Measurements from ENCODE around the gene APOA1. TPM values are rescaled to one million over a fixed set of nuclear protein-coding genes. Genes with fewer than 3 reads are reported as not detected.

The APOA1 gene
- total RNA-seq, 2 donors from 2014 or later, result 91.8 to 120 TPM

- H3K4me3 ChIP-seq (ENCODE audit: low read length), result no peak overlapping the region
- Mint-ChIP-seq H3K27me3 (ENCODE audit: insufficient read depth) (peaks cover 2% of the 10 kb centered on the region), H3K9me3 (no peaks in the 10 kb centered on the region), H3K4me3 (no peak overlapping the region), H3K4me1 (peaks cover 8% of the 10 kb centered on the region), H3K27ac (no peak overlapping the region), H3K36me3 (ENCODE audit: low read depth) (no peaks in the 10 kb centered on the region)
- H3K4me1 ChIP-seq (ENCODE audit: control insufficient read depth, insufficient read depth, low read length), result peaks cover 13% of the 10 kb centered on the region
- H3K36me3 ChIP-seq (ENCODE audit: control insufficient read depth, insufficient read depth, low read length), result no peaks in the 10 kb centered on the region
- no peak overlapping the region for H3K9ac ChIP-seq (ENCODE audit: extremely low read depth, low read length, poor library complexity, severe bottlenecking)
- WGBS, 2 experiments (ENCODE audit: insufficient coverage in 1 of 2, insufficient read length in 1 of 2), result 94% methylated on average over 39 to 51 of the region's 51 CpGs
- H3K27me3 ChIP-seq (ENCODE audit: control insufficient read depth, insufficient read depth, low read length, poor library complexity, severe bottlenecking), result no peaks in the 10 kb centered on the region
- no peak for DNase-seq
- H3K27ac ChIP-seq (ENCODE audit: low read depth, low read length), result no peak overlapping the region
- no peak for TF ChIP-seq CTCF (conservative IDR thresholded peaks at IDR 0.05)
- H3K9me3 ChIP-seq (ENCODE audit: control insufficient read depth, low read length), result no peaks in the 10 kb centered on the region
Measured at GRCh38 chr11:116821050-116821918, 16.1 kb downstream of the APOA1 start.

- no peak for TF ChIP-seq CTCF (conservative IDR thresholded peaks at IDR 0.05)
- H3K4me1 ChIP-seq (ENCODE audit: control insufficient read depth, insufficient read depth, low read length), result peaks cover 16% of the 10 kb centered on the region
- H3K9ac ChIP-seq (ENCODE audit: extremely low read depth, low read length, poor library complexity, severe bottlenecking), result no peak overlapping the region
- H3K36me3 Mint-ChIP-seq (ENCODE audit: low read depth), result no peaks in the 10 kb centered on the region
- H3K4me3 Mint-ChIP-seq, result no peak overlapping the region
- H3K9me3 ChIP-seq (ENCODE audit: control insufficient read depth, low read length), result no peaks in the 10 kb centered on the region
- WGBS, 2 experiments (ENCODE audit: insufficient coverage in 1 of 2, insufficient read length in 1 of 2), result 91 to 94% methylated on average over 7 to 9 of the region's 9 CpGs
- no peak overlapping the region for H3K27ac Mint-ChIP-seq
- peak; percentile 40 for DNase-seq
- no peak overlapping the region for H3K27ac ChIP-seq (ENCODE audit: low read depth, low read length)
- no peaks in the 10 kb centered on the region for H3K9me3 Mint-ChIP-seq
- H3K4me3 ChIP-seq (ENCODE audit: low read length), result no peak overlapping the region
- H3K27me3 Mint-ChIP-seq (ENCODE audit: insufficient read depth), result peaks cover 2% of the 10 kb centered on the region
- H3K4me1 Mint-ChIP-seq, result peaks cover 8% of the 10 kb centered on the region
- no peaks in the 10 kb centered on the region for H3K36me3 ChIP-seq (ENCODE audit: control insufficient read depth, insufficient read depth, low read length)
- no peaks in the 10 kb centered on the region for H3K27me3 ChIP-seq (ENCODE audit: control insufficient read depth, insufficient read depth, low read length, poor library complexity, severe bottlenecking)
Measured at GRCh38 chr11:116819049-116819448, 18.4 kb downstream of the APOA1 start.

- Mint-ChIP-seq H3K27ac (no peak overlapping the region), H3K4me3 (no peak overlapping the region), H3K4me1 (peaks cover 11% of the 10 kb centered on the region), H3K27me3 (ENCODE audit: insufficient read depth) (no peaks in the 10 kb centered on the region), H3K9me3 (no peaks in the 10 kb centered on the region), H3K36me3 (ENCODE audit: low read depth) (no peaks in the 10 kb centered on the region)
- no peak overlapping the region for H3K4me3 ChIP-seq (ENCODE audit: low read length)
- 93 to 95% methylated on average over 3 to 5 of the region's 6 CpGs for WGBS, 2 experiments (ENCODE audit: insufficient coverage in 1 of 2, insufficient read length in 1 of 2)
- no peak overlapping the region for H3K27ac ChIP-seq (ENCODE audit: low read depth, low read length)
- peaks cover 6% of the 10 kb centered on the region for H3K4me1 ChIP-seq (ENCODE audit: control insufficient read depth, insufficient read depth, low read length)
- H3K27me3 ChIP-seq (ENCODE audit: control insufficient read depth, insufficient read depth, low read length, poor library complexity, severe bottlenecking), result no peaks in the 10 kb centered on the region
- no peak for DNase-seq
- H3K36me3 ChIP-seq (ENCODE audit: control insufficient read depth, insufficient read depth, low read length), result no peaks in the 10 kb centered on the region
- peaks cover 5% of the 10 kb centered on the region for H3K9me3 ChIP-seq (ENCODE audit: control insufficient read depth, low read length)
- no peak for TF ChIP-seq CTCF (conservative IDR thresholded peaks at IDR 0.05)
- no peak overlapping the region for H3K9ac ChIP-seq (ENCODE audit: extremely low read depth, low read length, poor library complexity, severe bottlenecking)
Measured at GRCh38 chr11:116814502-116814901, 22.9 kb downstream of the APOA1 start.
